ENCODE results near the gene EIF4A3. TPM values are rescaled to one million over a fixed set of nuclear protein-coding genes. Genes with fewer than 3 reads are reported as not detected.

Gene EIF4A3
- total and polyA plus RNA-seq, 9 of the 15 experiments (the other 6 are each of a cell fraction or from before 2014, with no cell fraction given), result 62.7 to 171 (median 127) TPM

DNA sequence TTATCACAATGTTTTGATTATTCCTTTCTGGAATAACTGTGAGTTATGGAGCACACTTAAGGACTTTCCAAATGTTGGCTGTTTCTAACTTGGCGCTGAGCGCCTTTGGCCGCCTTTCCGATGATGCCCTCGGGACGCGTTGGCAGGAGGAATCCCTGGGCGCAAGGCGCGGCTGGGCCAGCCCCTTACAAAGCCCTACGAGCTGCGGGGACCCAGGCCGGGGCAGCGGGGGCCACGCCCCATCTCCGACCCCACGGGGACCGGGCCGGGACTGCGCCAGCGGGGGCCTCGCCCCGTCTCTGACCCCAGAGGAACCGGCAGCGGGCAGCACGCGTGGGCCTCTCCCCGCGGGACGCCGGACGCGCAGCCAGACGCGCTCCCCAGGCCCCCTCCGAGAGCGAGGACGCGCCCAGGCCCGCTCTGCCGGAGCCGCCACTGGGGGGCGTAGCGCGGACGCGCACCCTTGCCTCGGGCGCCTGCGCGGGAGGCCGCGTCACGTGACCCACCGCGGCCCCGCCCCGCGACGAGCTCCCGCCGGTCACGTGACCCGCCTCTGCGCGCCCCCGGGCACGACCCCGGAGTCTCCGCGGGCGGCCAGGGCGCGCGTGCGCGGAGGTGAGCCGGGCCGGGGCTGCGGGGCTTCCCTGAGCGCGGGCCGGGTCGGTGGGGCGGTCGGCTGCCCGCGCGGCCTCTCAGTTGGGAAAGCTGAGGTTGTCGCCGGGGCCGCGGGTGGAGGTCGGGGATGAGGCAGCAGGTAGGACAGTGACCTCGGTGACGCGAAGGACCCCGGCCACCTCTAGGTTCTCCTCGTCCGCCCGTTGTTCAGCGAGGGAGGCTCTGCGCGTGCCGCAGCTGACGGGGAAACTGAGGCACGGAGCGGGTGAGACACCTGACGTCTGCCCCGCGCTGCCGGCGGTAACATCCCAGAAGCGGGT is 45.6 kb downstream of the EIF4A3 start, which contains the start of gene GAA (continued):
- TF ChIP-seq, protein P1, sequence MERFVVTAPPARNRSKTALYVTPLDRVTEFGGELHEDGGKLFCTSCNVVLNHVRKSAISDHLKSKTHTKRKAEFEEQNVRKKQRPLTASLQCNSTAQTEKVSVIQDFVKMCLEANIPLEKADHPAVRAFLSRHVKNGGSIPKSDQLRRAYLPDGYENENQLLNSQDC (CRISPR knock-in tag; IDR thresholded peaks at IDR 0.05), result no peak
- TF ChIP-seq, protein P2, sequence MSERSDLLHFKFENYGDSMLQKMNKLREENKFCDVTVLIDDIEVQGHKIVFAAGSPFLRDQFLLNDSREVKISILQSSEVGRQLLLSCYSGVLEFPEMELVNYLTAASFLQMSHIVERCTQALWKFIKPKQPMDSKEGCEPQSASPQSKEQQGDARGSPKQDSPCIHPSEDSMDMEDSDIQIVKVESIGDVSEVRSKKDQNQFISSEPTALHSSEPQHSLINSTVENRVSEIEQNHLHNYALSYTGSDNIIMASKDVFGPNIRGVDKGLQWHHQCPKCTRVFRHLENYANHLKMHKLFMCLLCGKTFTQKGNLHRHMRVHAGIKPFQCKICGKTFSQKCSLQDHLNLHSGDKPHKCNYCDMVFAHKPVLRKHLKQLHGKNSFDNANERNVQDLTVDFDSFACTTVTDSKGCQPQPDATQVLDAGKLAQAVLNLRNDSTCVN (CRISPR knock-in tag; IDR thresholded peaks at IDR 0.05), result no peak
- TF ChIP-seq POLR2H (tag; IDR thresholded peaks at IDR 0.05; ENCODE audit: low read depth) (no peak), RAD51 (IDR thresholded peaks at IDR 0.05; ENCODE audit: borderline replicate concordance, low read depth) (no peak), GTF2F1 (IDR thresholded peaks at IDR 0.05; ENCODE audit: low read depth, low read length) (peak; percentile 61; the same call in 1 of the 2 replicates), ILF3 (IDR thresholded peaks at IDR 0.05; ENCODE audit: borderline replicate concordance) (peak; percentile 94), LEF1 (IDR thresholded peaks at IDR 0.05) (no peak), RBM34 (IDR thresholded peaks at IDR 0.05; ENCODE audit: borderline replicate concordance, insufficient read depth, low read length) (no peak), BRD9 (IDR thresholded peaks at IDR 0.05; ENCODE audit: low read depth, partially characterized antibody) (no peak), JUNB (CRISPR knock-in tag; conservative IDR thresholded peaks at IDR 0.05) (no peak), FOXP1 (CRISPR knock-in tag; IDR thresholded peaks at IDR 0.05) (no peak), KDM1A (IDR thresholded peaks at IDR 0.05) (no peak), ZNF77 (CRISPR knock-in tag; IDR thresholded peaks at IDR 0.05) (no peak), NR2C1 (IDR thresholded peaks at IDR 0.05) (no peak), NR2C1 (tag; IDR thresholded peaks at IDR 0.05) (no peak), ZNF431 (CRISPR knock-in tag; IDR thresholded peaks at IDR 0.05) (0 out of 2 replicates have a peak, but pooled peaks have one; percentile 39), MCM5 (IDR thresholded peaks at IDR 0.05; ENCODE audit: low read depth) (no peak)
- TF ChIP-seq, protein P3, sequence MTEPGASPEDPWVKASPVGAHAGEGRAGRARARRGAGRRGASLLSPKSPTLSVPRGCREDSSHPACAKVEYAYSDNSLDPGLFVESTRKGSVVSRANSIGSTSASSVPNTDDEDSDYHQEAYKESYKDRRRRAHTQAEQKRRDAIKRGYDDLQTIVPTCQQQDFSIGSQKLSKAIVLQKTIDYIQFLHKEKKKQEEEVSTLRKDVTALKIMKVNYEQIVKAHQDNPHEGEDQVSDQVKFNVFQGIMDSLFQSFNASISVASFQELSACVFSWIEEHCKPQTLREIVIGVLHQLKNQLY (CRISPR knock-in tag; conservative IDR thresholded peaks at IDR 0.05), result no peak
- TF ChIP-seq, protein P4, sequence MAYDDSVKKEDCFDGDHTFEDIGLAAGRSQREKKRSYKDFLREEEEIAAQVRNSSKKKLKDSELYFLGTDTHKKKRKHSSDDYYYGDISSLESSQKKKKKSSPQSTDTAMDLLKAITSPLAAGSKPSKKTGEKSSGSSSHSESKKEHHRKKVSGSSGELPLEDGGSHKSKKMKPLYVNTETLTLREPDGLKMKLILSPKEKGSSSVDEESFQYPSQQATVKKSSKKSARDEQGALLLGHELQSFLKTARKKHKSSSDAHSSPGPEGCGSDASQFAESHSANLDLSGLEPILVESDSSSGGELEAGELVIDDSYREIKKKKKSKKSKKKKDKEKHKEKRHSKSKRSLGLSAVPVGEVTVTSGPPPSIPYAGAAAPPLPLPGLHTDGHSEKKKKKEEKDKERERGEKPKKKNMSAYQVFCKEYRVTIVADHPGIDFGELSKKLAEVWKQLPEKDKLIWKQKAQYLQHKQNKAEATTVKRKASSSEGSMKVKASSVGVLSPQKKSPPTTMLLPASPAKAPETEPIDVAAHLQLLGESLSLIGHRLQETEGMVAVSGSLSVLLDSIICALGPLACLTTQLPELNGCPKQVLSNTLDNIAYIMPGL (CRISPR knock-in tag; IDR thresholded peaks at IDR 0.05), result peak; percentile 80; the same call in 1 of the 2 replicates
- TF ChIP-seq, protein P5, sequence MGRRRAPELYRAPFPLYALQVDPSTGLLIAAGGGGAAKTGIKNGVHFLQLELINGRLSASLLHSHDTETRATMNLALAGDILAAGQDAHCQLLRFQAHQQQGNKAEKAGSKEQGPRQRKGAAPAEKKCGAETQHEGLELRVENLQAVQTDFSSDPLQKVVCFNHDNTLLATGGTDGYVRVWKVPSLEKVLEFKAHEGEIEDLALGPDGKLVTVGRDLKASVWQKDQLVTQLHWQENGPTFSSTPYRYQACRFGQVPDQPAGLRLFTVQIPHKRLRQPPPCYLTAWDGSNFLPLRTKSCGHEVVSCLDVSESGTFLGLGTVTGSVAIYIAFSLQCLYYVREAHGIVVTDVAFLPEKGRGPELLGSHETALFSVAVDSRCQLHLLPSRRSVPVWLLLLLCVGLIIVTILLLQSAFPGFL (CRISPR knock-in tag; IDR thresholded peaks at IDR 0.05), result no peak
- TF ChIP-seq, protein P6, sequence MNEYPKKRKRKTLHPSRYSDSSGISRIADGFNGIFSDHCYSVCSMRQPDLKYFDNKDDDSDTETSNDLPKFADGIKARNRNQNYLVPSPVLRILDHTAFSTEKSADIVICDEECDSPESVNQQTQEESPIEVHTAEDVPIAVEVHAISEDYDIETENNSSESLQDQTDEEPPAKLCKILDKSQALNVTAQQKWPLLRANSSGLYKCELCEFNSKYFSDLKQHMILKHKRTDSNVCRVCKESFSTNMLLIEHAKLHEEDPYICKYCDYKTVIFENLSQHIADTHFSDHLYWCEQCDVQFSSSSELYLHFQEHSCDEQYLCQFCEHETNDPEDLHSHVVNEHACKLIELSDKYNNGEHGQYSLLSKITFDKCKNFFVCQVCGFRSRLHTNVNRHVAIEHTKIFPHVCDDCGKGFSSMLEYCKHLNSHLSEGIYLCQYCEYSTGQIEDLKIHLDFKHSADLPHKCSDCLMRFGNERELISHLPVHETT (CRISPR knock-in tag; conservative IDR thresholded peaks at IDR 0.05 in 1 of 2, IDR thresholded peaks at IDR 0.05 in 1 of 2), result 0 out of 4 replicates have a peak, but pooled peaks of 1 of the 2 experiments have one; percentile 38
